HEK293 (cell line): ENCODE measurements around the gene C12orf42.
A peak's percentile ranks its signal among the peaks of the same experiment; 100 is the strongest.

ENCODE experiments used
- CTCF ChIA-PET: fragments of 350-600 bp; formaldehyde crosslinking; extraction: SDS; loops from one replicate; lab custom pipeline; 2021; ENCODE audit warnings: antibody characterized with exemption; lab: Yijun Ruan, JAX
- POLR2A ChIA-PET: fragments of 300-600 bp; formaldehyde crosslinking; extraction: SDS; loops from one replicate; lab custom pipeline; 2020; ENCODE audit warnings: antibody characterized with exemption, inconsistent platforms; lab: Yijun Ruan, JAX
- H3K27ac ChIP-seq: fragments of 200-500 bp; sonication (Bioruptor generic); 2 replicates; pipeline ENCODE4 v1.5.1; 2014; ENCODE audit warnings: low read depth, low read length, control low read depth, inconsistent platforms; ENCODE audit errors: extremely low read depth
- H3K36me3 ChIP-seq, 2 experiments: fragments of 200-500 bp in 1 of 2; sonication (Bioruptor generic) in 1 of 2; 1 replicate in 1 of 2; 2 replicates in 1 of 2; pipeline ENCODE4 v1.5.1; 2014 to 2017; ENCODE audit warnings: inconsistent platforms in 2 of 2, low read length in 2 of 2; ENCODE audit not compliant: control insufficient read depth in 2 of 2, insufficient read depth in 1 of 2
- H3K4me1 ChIP-seq: fragments of 200-500 bp; sonication (Bioruptor generic); 2 replicates; pipeline ENCODE4 v1.5.1; 2014; ENCODE audit warnings: mild to moderate bottlenecking, low read length, inconsistent platforms; ENCODE audit not compliant: control insufficient read depth, insufficient read depth
- H3K4me3 ChIP-seq: 2 replicates; pipeline ENCODE4 v1.5.1; 2011; ENCODE audit warnings: low read depth, mild to moderate bottlenecking, control low read depth, low read length, moderate library complexity
- H3K9me3 ChIP-seq: fragments of 200-500 bp; sonication (Bioruptor generic); 2 replicates; pipeline ENCODE4 v1.5.1; 2014; ENCODE audit warnings: low read depth, low read length, inconsistent platforms; ENCODE audit not compliant: control insufficient read depth, insufficient read depth
- KLF10 ChIP-seq: fragments of 450-650 bp; IDR thresholded peaks from 2 replicates; pipeline ENCODE4 v1.5.1; 2018; ENCODE audit warnings: missing biosample characterization, mild to moderate bottlenecking, missing genetic modification characterization
- YY1 ChIP-seq: fragments of 450-650 bp; formaldehyde crosslinking; IDR thresholded peaks from 2 replicates; pipeline ENCODE4 v1.5.1; 2018; ENCODE audit warnings: missing biosample characterization, missing genetic modification characterization
- ZBTB17 ChIP-seq: fragments of 450-650 bp; formaldehyde crosslinking; IDR thresholded peaks from 2 replicates; pipeline ENCODE4 v1.5.1; 2016; ENCODE audit warnings: missing biosample characterization, missing genetic modification characterization
- ZNF10 ChIP-seq: fragments of 450-650 bp; formaldehyde crosslinking; IDR thresholded peaks from 2 replicates; pipeline ENCODE4 v1.5.1; 2017; ENCODE audit warnings: missing biosample characterization, missing genetic modification characterization
- ZNF184 ChIP-seq: fragments of 450-650 bp; IDR thresholded peaks from 2 replicates; pipeline ENCODE4 v1.5.1; 2018; ENCODE audit warnings: missing biosample characterization, mild to moderate bottlenecking, missing genetic modification characterization
- ZNF239 ChIP-seq: fragments of 450-650 bp; formaldehyde crosslinking; IDR thresholded peaks from 2 replicates; pipeline ENCODE4 v1.5.1; 2016; ENCODE audit warnings: missing biosample characterization, missing genetic modification characterization
- ZNF292 ChIP-seq: fragments of 450-650 bp; formaldehyde crosslinking; IDR thresholded peaks from 2 replicates; pipeline ENCODE4 v1.5.1; 2016; ENCODE audit warnings: low read depth, missing biosample characterization, missing genetic modification characterization, borderline replicate concordance
- ZNF621 ChIP-seq: fragments of 450-650 bp; formaldehyde crosslinking; IDR thresholded peaks from 2 replicates; pipeline ENCODE4 v1.5.1; 2017; ENCODE audit warnings: missing biosample characterization, missing genetic modification characterization
- ZNF670 ChIP-seq: fragments of 450-650 bp; formaldehyde crosslinking; IDR thresholded peaks from 2 replicates; pipeline ENCODE4 v1.5.1; 2016; ENCODE audit warnings: missing biosample characterization, missing genetic modification characterization, low read depth
- ZNF776 ChIP-seq: fragments of 450-650 bp; formaldehyde crosslinking; IDR thresholded peaks from 2 replicates; pipeline ENCODE4 v1.5.0; 2017; ENCODE audit warnings: missing biosample characterization, missing genetic modification characterization, borderline replicate concordance
- ZNF843 ChIP-seq: fragments of 450-650 bp; formaldehyde crosslinking; IDR thresholded peaks from 2 replicates; pipeline ENCODE4 v1.5.1; 2016; ENCODE audit warnings: missing biosample characterization, missing genetic modification characterization
- ZSCAN16 ChIP-seq: fragments of 450-650 bp; formaldehyde crosslinking; IDR thresholded peaks from 2 replicates; pipeline ENCODE4 v1.5.1; 2016; ENCODE audit warnings: missing biosample characterization, missing genetic modification characterization
- TF ChIP-seq, protein P1 (sequence below): fragments of 450-650 bp; formaldehyde crosslinking; IDR thresholded peaks from 2 replicates; pipeline ENCODE4 v1.5.1; 2016; ENCODE audit warnings: missing biosample characterization, missing genetic modification characterization
- TF ChIP-seq, protein P2 (sequence below): fragments of 450-650 bp; formaldehyde crosslinking; conservative IDR thresholded peaks from 2 replicates; pipeline ENCODE4 v1.5.1; 2016; ENCODE audit warnings: low read depth, missing biosample characterization, missing genetic modification characterization
- TF ChIP-seq, protein P3 (sequence below): fragments of 450-650 bp; IDR thresholded peaks from 2 replicates; pipeline ENCODE4 v1.5.1; 2018; ENCODE audit warnings: missing biosample characterization, missing genetic modification characterization
- TF ChIP-seq, protein P4 (sequence below): fragments of 450-650 bp; formaldehyde crosslinking; IDR thresholded peaks from 2 replicates; pipeline ENCODE4 v1.5.1; 2016; ENCODE audit warnings: missing biosample characterization, missing genetic modification characterization

The C12orf42 gene

DNA sequence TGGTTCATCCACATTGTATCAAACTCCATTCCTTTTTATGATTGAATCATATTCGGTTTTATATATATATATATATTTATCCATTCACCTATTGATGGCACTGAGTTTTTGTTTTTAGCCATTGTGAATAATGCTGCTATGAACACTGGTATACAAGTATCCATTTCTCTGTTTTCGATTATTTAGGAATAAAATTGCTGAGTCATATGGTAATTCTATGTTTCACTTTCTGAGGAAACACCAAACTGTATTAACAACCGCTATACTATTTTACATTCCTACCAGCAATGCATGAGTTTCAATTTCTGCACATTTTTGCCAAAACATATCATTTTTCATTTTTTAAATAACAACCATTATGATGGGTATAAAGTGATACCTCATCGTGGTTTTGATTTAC lies 104.7 kb downstream of the C12orf42 start:
- CTCF ChIA-PET = no interaction called here
- Histone ChIP-seq H3K36me3 (no peaks in the 10 kb centered on the region), H3K4me1 (no peaks in the 10 kb centered on the region), H3K27ac (no peak overlapping the region), H3K9me3 (no peaks in the 10 kb centered on the region), H3K4me3 (no peak overlapping the region)
- TF ChIP-seq ZNF670 (no peak), ZNF843 (tag by site-specific recombination) (no peak), ZBTB17 (tag by site-specific recombination) (0 out of 2 replicates have a peak, but pooled peaks have one; percentile 15)
- TF ChIP-seq, protein P1, sequence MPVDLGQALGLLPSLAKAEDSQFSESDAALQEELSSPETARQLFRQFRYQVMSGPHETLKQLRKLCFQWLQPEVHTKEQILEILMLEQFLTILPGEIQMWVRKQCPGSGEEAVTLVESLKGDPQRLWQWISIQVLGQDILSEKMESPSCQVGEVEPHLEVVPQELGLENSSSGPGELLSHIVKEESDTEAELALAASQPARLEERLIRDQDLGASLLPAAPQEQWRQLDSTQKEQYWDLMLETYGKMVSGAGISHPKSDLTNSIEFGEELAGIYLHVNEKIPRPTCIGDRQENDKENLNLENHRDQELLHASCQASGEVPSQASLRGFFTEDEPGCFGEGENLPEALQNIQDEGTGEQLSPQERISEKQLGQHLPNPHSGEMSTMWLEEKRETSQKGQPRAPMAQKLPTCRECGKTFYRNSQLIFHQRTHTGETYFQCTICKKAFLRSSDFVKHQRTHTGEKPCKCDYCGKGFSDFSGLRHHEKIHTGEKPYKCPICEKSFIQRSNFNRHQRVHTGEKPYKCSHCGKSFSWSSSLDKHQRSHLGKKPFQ (tag by site-specific recombination) = no peak
- TF ChIP-seq, protein P2, sequence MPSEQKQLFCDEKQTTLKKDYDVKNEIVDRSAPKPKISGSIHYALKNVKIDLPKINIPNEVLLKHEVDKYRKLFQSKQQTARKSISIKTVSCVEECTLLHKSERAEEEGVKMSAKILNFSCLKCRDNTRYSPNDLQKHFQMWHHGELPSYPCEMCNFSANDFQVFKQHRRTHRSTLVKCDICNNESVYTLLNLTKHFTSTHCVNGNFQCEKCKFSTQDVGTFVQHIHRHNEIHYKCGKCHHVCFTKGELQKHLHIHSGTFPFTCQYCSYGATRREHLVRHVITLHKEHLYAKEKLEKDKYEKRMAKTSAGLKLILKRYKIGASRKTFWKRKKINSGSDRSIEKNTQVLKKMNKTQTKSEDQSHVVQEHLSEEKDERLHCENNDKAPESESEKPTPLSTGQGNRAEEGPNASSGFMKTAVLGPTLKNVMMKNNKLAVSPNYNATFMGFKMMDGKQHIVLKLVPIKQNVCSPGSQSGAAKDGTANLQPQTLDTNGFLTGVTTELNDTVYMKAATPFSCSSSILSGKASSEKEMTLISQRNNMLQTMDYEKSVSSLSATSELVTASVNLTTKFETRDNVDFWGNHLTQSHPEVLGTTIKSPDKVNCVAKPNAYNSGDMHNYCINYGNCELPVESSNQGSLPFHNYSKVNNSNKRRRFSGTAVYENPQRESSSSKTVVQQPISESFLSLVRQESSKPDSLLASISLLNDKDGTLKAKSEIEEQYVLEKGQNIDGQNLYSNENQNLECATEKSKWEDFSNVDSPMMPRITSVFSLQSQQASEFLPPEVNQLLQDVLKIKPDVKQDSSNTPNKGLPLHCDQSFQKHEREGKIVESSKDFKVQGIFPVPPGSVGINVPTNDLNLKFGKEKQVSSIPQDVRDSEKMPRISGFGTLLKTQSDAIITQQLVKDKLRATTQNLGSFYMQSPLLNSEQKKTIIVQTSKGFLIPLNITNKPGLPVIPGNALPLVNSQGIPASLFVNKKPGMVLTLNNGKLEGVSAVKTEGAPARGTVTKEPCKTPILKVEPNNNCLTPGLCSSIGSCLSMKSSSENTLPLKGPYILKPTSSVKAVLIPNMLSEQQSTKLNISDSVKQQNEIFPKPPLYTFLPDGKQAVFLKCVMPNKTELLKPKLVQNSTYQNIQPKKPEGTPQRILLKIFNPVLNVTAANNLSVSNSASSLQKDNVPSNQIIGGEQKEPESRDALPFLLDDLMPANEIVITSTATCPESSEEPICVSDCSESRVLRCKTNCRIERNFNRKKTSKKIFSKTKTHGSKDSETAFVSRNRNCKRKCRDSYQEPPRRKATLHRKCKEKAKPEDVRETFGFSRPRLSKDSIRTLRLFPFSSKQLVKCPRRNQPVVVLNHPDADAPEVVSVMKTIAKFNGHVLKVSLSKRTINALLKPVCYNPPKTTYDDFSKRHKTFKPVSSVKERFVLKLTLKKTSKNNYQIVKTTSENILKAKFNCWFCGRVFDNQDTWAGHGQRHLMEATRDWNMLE (tag by site-specific recombination) = no peak
- POLR2A ChIA-PET = no interaction called here

DNA sequence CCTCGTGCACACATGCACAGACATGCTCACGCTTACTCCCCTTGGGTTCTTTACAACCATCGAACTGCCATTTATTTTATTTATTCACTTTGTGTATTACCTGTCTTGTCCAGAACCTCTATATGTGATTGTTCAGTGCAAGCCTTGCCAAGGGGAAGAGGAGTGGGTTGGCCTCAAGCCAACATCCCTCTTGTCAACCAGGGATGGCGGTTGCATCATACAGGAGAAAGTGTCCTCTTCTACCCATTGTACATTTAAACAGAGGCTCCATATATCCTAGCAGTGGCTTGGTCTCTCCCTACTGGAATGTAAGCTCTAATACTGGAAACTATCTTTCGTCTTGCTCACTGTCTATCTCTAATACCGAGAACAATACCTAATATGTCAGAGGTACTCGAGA lies 108.4 kb downstream of the C12orf42 start:
- POLR2A ChIA-PET = no interaction called here
- TF ChIP-seq ZNF292 (tag by site-specific recombination) (no peak), YY1 (tag by site-specific recombination) (no peak), ZNF239 (tag by site-specific recombination) (no peak), ZNF621 (no peak), KLF10 (tag by site-specific recombination) (no peak), ZNF10 (no peak), ZNF184 (no peak), ZSCAN16 (tag by site-specific recombination) (no peak), ZNF776 (no peak)
- TF ChIP-seq, protein P3, sequence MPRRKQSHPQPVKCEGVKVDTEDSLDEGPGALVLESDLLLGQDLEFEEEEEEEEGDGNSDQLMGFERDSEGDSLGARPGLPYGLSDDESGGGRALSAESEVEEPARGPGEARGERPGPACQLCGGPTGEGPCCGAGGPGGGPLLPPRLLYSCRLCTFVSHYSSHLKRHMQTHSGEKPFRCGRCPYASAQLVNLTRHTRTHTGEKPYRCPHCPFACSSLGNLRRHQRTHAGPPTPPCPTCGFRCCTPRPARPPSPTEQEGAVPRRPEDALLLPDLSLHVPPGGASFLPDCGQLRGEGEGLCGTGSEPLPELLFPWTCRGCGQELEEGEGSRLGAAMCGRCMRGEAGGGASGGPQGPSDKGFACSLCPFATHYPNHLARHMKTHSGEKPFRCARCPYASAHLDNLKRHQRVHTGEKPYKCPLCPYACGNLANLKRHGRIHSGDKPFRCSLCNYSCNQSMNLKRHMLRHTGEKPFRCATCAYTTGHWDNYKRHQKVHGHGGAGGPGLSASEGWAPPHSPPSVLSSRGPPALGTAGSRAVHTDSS (tag by site-specific recombination) = no peak
- TF ChIP-seq, protein P4, sequence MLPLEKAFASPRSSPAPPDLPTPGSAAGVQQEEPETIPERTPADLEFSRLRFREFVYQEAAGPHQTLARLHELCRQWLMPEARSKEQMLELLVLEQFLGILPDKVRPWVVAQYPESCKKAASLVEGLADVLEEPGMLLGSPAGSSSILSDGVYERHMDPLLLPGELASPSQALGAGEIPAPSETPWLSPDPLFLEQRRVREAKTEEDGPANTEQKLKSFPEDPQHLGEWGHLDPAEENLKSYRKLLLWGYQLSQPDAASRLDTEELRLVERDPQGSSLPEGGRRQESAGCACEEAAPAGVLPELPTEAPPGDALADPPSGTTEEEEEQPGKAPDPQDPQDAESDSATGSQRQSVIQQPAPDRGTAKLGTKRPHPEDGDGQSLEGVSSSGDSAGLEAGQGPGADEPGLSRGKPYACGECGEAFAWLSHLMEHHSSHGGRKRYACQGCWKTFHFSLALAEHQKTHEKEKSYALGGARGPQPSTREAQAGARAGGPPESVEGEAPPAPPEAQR (tag by site-specific recombination) = no peak
- Histone ChIP-seq H3K36me3 (no peaks in the 10 kb centered on the region), H3K4me1 (no peaks in the 10 kb centered on the region), H3K27ac (no peak overlapping the region), H3K4me3 (no peak overlapping the region), H3K9me3 (no peaks in the 10 kb centered on the region)
- CTCF ChIA-PET = interaction anchor here (0.9 kb wide), 1 partner anchor 13 kb away, joined by 3 read pairs; no protein-coding TSS in a partner anchor
